Measurements from ENCODE around the gene ZFAND4.
"Not testable (repeated sequence)": the region's sequence is repeated elsewhere in the genome, so short reads cannot be mapped to it uniquely, and the experiment has no call there.

ZFAND4 gene

DNA sequence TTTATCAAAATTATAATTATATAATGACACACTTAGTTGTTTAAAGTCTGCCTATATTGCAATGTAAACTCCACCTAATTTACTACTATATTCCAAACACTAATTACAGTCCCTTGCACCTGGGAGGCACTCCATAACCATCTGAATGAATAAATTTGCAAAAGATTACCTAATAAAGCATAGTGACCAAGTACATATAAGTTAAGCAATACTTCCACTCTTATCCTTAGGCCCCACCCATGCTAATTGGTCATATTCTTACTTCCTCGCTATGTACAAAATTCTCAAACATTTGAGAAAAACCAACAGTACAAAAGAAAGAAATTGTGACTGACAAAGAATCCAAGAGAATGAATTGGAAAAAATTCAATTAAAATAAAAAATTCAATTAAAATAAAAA, 65.3 kb downstream of the ZFAND4 start:
- no peaks in the 10 kb centered on the region for H4K20me1 ChIP-seq (ENCODE audit: insufficient read depth)
- no peaks in the 10 kb centered on the region for H3K79me2 ChIP-seq (ENCODE audit: insufficient read depth, low read depth)
- H3K27ac ChIP-seq: no peak overlapping the region
- TF ChIP-seq, protein P1, sequence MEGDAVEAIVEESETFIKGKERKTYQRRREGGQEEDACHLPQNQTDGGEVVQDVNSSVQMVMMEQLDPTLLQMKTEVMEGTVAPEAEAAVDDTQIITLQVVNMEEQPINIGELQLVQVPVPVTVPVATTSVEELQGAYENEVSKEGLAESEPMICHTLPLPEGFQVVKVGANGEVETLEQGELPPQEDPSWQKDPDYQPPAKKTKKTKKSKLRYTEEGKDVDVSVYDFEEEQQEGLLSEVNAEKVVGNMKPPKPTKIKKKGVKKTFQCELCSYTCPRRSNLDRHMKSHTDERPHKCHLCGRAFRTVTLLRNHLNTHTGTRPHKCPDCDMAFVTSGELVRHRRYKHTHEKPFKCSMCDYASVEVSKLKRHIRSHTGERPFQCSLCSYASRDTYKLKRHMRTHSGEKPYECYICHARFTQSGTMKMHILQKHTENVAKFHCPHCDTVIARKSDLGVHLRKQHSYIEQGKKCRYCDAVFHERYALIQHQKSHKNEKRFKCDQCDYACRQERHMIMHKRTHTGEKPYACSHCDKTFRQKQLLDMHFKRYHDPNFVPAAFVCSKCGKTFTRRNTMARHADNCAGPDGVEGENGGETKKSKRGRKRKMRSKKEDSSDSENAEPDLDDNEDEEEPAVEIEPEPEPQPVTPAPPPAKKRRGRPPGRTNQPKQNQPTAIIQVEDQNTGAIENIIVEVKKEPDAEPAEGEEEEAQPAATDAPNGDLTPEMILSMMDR (conservative IDR thresholded peaks at IDR 0.05; ENCODE audit: low read depth, low read length): no peak
- no peaks in the 10 kb centered on the region for H3K27me3 ChIP-seq (ENCODE audit: insufficient read depth, low read depth)
- no peak overlapping the region for H2AFZ ChIP-seq (ENCODE audit: low read depth)
- H3K9ac ChIP-seq: no peak overlapping the region
- no peak overlapping the region for H3K4me3 ChIP-seq (IDR thresholded peaks at IDR 0.05; ENCODE audit: insufficient read depth, low read depth, low read length)
- H3K4me2 ChIP-seq: no peak overlapping the region
- no peaks in the 10 kb centered on the region for H3K4me1 ChIP-seq (ENCODE audit: low read depth, poor library complexity, severe bottlenecking)
- H3K36me3 ChIP-seq (ENCODE audit: insufficient read depth): no peaks in the 10 kb centered on the region

DNA sequence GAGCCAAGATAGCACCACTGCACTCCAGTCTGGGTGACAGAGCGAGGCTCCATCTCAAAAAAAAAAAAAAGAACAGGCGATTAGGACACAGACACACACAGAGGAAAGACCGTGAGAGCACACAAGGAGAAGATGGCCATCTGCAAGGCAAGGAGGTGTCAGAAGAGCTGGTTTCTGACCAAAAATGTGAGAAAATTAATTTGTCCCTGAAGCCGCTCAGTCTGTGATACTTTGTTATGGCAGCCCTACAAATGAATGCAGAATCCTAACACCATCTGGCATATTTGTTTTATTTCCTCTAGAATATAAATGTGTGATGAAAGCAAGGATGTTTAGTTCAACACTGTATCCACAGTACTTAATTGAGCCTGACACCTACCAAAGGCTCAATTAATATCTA, 69.7 kb downstream of the ZFAND4 start:
- H3K36me3 ChIP-seq (ENCODE audit: insufficient read depth): no peaks in the 10 kb centered on the region
- H3K27me3 ChIP-seq (ENCODE audit: insufficient read depth, low read depth): no peaks in the 10 kb centered on the region
- no peak overlapping the region for H2AFZ ChIP-seq (ENCODE audit: low read depth)
- H3K9ac ChIP-seq: no peak overlapping the region
- H3K79me2 ChIP-seq (ENCODE audit: insufficient read depth, low read depth): no peaks in the 10 kb centered on the region
- no peaks in the 10 kb centered on the region for H3K4me1 ChIP-seq (ENCODE audit: low read depth, poor library complexity, severe bottlenecking)
- H3K4me2 ChIP-seq: no peak overlapping the region
- no peak overlapping the region for H3K4me3 ChIP-seq (IDR thresholded peaks at IDR 0.05; ENCODE audit: insufficient read depth, low read depth, low read length)
- TF ChIP-seq, protein P1 (conservative IDR thresholded peaks at IDR 0.05; ENCODE audit: low read depth, low read length): no peak
- H4K20me1 ChIP-seq (ENCODE audit: insufficient read depth): no peaks in the 10 kb centered on the region
- no peak overlapping the region for H3K27ac ChIP-seq

DNA sequence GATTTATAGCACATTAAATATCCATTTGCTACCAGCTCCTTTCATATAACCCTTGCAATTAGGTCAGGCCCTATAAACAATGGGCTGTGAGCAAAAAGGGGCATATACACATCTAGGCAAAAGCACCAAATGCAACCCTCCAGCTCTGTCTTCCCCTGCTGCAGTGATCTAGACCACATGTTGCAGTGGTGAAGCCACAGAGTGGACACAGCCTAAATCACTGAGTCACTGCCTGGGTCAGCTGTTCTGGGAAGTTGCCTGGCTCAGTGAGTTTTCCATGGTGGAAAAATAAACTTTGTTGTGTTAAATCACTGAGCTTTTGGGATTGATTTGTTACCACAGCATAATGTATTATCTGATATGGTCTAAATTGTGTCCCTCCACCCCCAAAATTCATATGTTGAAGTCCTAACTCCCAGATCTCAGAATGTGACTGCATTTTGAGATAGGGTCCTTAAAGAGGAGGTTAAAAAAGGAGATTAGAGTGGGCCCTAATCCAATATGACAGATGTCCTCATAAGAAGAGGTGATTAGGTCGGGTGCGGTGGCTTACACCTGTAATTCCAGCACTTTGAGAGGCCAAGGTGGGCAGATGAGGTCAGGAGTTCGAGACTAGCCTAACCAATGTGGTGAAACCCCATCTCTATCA, 70.4 kb downstream of the ZFAND4 start:
- no peak overlapping the region for H2AFZ ChIP-seq (ENCODE audit: low read depth)
- TF ChIP-seq, protein P1 (conservative IDR thresholded peaks at IDR 0.05; ENCODE audit: low read depth, low read length): no peak
- no peaks in the 10 kb centered on the region for H3K4me1 ChIP-seq (ENCODE audit: low read depth, poor library complexity, severe bottlenecking)
- no peak overlapping the region for H3K4me3 ChIP-seq (IDR thresholded peaks at IDR 0.05; ENCODE audit: insufficient read depth, low read depth, low read length)
- no peak overlapping the region for H3K4me2 ChIP-seq
- H4K20me1 ChIP-seq (ENCODE audit: insufficient read depth): no peaks in the 10 kb centered on the region
- H3K36me3 ChIP-seq (ENCODE audit: insufficient read depth): no peaks in the 10 kb centered on the region
- H3K27me3 ChIP-seq (ENCODE audit: insufficient read depth, low read depth): no peaks in the 10 kb centered on the region
- no peak overlapping the region for H3K9ac ChIP-seq
- H3K79me2 ChIP-seq (ENCODE audit: insufficient read depth, low read depth): no peaks in the 10 kb centered on the region
- H3K27ac ChIP-seq: no peak overlapping the region

DNA sequence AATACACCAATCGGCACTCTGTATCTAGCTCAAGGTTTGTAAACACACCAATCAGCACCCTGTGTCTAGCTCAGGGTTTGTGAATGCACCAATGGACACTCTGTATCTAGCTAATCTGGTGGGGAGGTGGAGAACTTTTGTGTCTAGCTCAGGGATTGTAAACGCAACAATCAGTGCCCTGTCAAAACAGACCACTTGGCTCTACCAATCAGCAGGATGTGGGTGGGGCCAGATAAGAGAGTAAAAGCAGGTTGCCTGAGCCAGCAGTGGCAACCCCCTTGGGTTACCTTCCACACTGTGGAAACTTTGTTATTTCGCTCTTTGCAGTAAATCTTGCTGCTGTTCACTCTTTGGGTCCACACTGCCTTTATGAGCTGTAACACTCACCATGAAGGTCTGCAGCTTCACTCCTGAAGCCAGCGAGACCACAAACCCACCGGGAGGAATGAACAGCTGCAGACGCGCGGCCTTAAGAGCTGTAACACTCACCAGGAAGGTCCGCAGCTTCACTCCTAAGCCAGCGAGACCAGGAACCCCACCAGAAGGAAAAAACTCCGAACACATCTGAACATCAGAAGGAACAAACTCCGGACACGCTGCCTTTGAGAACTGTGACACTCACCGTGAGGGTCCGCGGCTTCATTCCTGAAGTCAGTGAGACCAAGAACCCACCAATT, 71.2 kb downstream of the ZFAND4 start:
- H3K79me2 ChIP-seq (ENCODE audit: insufficient read depth, low read depth); H3K4me3 ChIP-seq (IDR thresholded peaks at IDR 0.05; ENCODE audit: insufficient read depth, low read depth, low read length); H3K4me2 ChIP-seq; H3K27me3 ChIP-seq (ENCODE audit: insufficient read depth, low read depth); H4K20me1 ChIP-seq (ENCODE audit: insufficient read depth); H3K4me1 ChIP-seq (ENCODE audit: low read depth, poor library complexity, severe bottlenecking); H3K27ac ChIP-seq; H3K36me3 ChIP-seq (ENCODE audit: insufficient read depth); H2AFZ ChIP-seq (ENCODE audit: low read depth); H3K9ac ChIP-seq: not testable (repeated sequence)

DNA sequence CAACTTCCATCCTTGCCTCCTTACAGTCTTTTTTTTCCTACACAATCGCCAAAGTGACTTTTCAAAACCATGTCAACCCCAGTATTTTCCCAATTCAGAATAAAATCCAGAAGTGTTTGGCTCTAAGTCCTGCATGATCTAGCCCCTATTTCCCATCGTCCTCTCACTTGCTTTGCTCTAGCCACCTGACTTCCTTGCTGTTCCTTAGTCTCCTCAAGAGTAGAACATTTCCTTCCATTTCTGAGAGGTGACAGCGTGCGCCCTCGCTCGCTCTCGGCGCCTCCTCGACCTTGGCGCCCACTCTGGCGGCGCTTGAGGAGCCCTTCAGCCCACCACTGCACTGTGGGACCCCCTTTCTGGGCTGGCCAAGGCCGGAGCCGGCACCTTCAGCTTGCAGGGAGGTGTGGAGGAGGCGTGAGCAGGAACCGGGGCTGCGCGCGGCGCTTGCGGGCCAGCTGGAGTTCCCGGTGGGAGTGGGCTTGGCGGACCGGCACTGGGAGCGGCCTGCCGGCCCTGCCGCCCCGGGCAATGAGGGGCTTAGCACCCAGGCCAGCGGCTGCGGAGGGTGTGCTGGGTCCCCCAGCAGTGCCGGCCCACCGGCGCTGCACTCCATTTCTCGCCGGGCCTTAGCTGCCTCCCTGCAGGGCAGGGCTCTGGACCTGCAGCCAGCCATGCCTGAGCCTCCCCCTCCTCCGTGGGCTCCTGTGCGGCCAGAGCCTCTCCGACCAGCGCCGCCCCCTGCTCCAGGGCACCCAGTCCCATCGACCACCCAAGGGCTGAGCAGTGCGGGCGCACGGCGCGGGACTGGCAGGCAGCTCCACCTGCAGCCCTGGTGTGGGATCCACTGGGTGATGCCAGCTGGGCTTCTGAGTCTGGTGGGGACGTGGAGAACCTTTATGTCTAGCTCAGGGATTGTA, 72.0 kb downstream of the ZFAND4 start:
- not testable (repeated sequence) for H3K4me3 ChIP-seq (IDR thresholded peaks at IDR 0.05; ENCODE audit: insufficient read depth, low read depth, low read length); H3K4me1 ChIP-seq (ENCODE audit: low read depth, poor library complexity, severe bottlenecking); H3K4me2 ChIP-seq; H3K79me2 ChIP-seq (ENCODE audit: insufficient read depth, low read depth); H2AFZ ChIP-seq (ENCODE audit: low read depth); H3K36me3 ChIP-seq (ENCODE audit: insufficient read depth); H4K20me1 ChIP-seq (ENCODE audit: insufficient read depth); H3K27me3 ChIP-seq (ENCODE audit: insufficient read depth, low read depth); H3K27ac ChIP-seq; H3K9ac ChIP-seq

Measured in KMS-11 (cell line).